NCI-H82 treated with DMSO at 0.1 percent for 48 hours (cell line): ENCODE measurements around the gene C15orf40.

Experiments
- DNase-seq: peaks from one replicate; lab custom pipeline; 2025; ENCODE audit not compliant: unreplicated experiment; lab: John Stamatoyannopoulos, UW

Gene C15orf40

DNA sequence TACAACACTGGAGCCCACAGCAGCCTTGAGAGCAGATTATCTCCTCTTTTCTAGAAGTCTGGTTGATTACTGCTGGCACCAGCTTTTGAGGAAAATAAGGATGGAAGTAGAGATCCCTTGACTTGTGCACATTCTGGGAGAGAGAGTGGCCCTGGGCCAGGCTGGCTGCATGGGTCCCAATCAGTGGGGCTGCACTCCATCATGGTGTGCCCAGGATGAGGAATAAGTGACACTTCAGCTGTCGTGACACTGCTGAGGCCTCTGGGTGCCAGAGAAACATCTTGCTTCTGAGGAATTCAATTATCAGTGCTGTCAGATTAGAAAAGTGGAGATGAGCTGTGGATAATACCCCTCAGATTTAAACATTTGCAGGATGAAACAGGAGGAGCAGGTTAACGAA is 16.4 kb downstream of the C15orf40 start:
- DNase-seq: peak; percentile 86

DNA sequence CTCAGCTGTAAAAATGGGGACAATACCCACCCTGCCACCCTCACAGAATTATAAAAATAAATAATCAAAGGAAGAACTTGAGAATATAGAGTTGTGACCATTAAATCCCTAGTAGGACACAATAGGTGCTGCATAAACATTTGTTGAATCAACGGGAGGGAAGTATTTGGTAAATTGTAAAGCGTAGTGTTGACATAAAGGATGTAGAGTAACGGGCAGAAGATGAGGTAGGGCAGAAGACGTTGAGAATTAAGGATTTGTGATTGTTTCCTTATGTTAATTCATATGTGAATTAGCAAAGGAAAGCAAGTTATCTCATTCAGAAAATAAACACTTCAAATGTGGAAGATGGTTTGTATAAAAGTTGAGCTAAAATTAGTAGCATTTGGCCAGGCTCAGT is 18.3 kb downstream of the C15orf40 start:
- DNase-seq: no peak

DNA sequence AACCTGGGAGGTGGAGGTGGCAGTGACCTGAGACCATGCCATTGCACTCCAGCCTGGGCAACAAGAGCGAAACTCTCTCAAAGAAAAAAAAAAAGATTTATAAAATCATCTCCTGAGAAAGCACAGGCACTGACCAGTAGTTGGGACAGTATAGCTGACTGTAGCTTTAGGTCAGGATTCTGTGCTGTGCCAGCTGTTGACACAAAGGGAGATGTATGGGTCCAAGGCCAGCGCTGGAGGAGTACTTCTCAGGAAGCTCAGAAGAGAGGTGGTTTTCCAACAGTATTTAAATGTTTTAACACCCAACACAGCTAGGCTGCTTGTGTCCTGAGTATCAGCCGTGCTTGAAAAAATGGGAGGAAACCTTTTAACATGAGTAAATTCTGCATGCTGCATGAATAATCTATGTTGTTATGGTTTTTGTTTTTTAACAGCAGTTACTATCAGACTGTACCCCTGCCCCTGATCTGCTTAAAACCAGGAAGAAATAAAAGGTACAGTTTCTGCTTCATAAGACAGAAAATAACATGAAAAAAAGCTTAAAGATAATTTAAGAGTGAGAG is 18.9 kb downstream of the C15orf40 start:
- DNase-seq: no peak

DNA sequence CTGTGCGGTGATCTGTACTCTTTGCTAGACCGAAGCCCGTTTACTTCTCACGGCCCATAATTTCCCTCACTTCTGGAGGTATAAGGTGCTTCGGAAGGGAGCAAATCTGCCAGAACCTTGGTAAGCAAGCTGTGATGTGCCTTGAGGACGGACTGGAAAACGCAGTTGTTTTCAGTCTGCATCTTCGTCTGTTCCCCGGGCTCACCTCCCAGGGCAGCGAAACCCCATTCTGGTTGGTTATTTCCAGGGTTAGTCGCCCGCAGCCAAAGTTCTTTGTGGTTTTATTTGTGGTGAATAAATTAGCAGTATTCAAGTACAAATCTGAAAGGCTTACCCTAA is 25.0 kb downstream of the C15orf40 start:
- no peak for DNase-seq

DNA sequence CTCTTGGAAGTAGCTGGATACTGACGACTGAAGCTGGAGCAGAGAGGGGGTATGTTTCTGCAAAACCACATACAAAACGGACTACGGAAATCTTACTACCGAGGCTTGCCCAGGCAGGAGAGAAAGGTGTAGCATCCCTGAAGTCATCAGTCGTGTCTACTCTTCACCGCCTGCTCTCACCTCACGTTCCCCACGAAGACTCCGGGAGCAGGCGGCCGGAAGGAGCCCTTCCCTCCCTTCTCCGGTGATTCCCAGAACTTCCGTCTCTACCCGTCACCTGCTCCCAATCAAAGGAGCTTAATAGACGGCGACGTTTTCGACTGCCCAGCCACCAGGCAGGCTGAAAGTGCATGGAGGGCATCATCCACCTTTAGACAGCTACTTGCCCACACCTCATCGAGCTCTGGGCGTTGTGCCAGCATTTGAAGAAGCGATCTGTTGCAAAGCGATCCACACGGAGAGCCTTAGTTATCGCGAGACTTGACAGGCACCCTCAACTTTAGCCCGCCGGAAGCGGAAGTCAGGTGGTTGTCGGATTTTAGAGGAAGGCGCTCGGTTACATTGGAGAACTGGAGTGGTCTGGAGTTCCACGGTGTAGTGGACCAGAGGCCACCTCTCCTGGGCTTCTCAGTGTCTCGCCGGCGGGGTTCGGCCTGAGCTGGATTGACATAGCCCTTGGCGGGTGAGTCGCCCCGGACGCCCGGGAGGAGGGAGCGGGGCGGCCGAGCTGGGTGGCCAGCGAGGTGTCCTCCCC is 25.6 kb downstream of the C15orf40 start, which contains the start of gene RAMAC:
Gene RAMAC (plus strand): TSS at position 523 of the 754 bp plus-strand sequence. CDS start 2,809 bp downstream, outside the sequence.
- DNase-seq: peak; percentile 88

DNA sequence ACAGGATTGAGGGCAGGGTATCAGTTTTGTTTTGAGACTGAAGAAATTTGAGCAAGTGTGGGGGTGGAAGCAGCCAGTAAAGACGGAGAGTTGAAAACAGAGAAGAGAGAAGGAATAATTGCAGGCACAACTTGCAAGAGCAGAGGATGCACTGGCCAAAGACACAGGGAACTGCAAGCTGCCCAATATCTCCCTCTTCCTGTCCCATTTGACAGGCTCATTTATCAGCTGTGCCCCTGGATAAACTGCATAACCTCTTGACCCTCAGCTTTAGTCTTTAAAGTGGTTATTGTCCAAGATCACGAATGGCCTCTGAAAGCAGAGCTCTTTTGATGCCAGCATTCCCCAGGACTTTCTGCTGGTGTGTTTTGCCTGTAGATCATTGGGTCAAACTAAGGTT is 30.5 kb downstream of the C15orf40 start:
- DNase-seq: no peak

DNA sequence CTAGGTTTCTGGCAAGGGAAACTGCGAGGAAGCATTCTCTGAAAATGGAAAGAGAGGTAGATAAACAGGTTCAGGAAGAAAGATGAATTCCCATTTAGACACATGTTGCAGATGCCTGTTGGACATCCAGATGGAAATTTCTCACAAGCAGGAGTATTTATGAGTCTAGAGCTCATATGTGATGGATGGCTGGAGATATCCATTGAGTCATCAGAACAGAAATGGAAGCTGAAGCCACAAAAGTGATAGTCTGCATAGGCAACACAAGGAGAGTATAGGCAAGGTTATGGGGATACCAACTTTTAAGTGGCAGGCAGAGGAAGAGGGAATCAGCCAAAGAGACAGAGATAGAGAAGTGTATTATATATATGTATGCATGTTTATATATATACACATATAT is 31.7 kb downstream of the C15orf40 start:
- DNase-seq: no peak

DNA sequence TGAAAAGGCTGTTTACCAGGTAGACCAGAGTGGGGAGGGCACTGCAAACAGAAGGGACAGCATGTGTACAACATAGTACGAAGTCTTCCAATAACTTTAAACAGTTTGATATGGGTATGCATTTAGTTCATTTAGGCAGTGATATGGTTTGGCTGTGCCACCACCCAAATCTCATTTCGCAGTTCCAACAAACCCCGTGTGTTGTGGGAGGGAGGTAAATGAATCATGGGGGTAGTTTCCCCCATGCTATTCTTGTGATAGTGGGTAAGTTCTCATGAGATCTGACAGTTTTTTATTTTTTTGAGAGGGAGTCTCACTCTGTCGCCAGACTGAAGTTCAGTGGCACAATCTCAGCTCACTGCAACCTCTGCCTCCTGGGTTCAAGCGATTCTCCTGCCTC is 33.0 kb downstream of the C15orf40 start:
- DNase-seq: no peak

DNA sequence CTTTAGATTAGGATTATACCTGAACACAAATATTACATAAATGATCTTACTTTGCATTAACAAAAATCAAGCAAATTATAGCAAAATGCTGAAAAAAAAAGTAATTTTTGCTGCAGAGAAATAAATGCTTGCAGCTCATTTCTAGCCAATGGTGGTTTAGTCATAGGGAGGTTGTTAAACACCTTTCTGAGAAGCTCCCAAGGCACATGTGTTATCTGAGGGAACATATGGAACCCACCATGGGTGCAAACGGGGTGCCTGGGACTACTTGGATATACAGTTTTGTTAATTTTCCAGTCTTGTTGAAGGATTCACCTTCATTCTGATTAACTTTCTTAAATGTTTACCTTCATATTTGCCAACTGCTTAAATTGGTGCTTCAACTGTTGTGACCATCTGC is 34.4 kb downstream of the C15orf40 start:
- no peak for DNase-seq

DNA sequence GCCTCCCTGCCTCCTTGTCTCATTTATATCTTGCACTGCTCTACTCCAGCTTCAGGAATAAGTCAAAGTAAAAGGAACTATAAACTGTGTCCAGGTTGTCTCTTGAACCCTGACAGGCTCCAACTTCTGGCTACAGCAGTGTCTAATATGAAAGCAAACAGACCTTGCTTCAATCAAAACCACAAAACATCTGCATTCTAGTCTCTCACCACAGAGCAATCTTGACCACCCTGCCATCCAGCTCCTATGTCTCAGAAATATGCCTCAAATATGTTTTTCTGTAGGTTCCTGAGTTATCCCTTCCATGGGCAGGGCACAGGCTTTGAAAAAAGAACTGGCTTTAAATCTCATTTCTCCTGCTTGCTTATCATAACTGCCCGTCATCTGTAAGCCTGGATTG is 38.4 kb downstream of the C15orf40 start:
- DNase-seq: no peak

DNA sequence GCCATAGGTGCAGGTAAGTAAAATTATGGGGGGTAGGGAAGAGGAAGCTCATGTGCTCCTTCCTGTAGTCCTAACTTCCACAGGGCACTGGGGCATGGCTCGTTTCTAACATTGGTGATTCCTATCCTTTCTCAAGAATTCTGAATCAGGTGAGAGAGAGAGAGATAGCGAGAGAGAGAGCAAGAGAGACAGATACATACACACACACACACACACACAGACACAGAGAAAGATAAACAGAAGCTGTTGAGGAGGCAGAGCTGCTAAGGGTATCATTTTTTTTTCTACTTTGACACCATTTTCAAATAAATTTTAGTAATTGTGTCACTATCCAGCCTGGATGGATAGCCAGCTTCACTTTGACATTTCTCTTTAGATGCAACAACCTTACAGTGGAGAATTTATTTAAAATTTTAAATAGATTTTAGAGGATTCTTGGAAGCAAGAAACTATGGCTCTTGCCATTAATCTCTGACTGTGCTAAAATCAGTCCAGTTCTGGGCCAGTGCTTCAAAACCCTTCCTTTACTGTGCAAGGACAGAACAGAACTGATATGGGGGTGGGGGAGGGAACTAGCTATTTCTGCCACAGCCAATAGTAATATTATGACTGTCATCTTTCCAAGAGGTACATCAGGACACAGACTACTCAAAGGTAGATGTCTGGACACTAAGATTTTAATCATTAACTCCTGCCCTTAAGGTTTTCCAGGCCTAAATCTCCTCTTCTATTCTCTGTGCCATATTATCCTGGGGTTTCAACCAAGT is 40.0 kb downstream of the C15orf40 start:
- no peak for DNase-seq

DNA sequence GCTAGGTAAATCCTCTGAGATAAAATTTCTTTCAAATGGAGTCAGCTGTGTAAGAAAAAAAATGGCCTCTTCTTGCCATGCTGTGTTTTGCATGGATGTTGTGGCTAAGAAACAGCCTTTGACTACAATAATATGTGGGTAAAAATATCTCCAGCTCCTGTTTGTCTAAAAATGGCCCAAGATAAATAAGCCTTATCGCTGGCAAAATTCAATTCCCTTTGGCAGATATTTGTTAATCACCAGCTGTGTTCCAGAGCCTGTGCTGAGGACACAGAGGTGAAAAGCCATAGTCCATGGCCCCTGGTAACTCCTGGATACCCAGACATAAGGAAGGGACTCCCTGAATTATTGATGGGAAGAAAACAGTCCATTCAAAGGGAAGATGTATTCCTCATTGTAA is 40.7 kb downstream of the C15orf40 start:
- DNase-seq: no peak

DNA sequence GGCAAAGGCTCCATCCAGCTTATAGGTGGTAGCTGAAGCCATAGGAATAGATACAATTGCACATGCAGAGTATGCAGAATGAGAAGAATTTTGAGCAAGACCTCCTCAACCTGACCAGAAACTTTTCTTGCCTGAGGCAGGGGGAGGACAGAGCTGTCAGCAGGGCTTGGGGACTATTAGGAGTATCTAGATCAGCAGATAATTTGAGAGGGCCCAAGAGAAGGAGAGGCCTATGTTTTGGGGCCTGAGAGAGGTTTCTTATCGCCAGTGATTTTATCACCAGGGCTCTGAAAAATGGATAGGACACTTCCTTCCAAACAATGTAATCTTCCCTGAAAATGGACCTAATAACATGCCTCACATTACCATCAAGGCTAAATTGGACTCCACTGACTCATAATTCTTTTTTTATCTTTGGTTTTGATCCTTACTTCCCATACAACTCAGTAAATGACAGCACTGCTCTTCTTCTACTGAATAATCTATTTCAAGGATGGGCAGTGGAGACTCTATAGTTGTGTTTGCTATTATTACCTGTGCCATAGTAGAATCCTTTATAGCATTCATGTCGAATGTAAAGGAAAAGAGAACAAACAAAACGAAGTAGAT is 41.3 kb downstream of the C15orf40 start:
- no peak for DNase-seq

DNA sequence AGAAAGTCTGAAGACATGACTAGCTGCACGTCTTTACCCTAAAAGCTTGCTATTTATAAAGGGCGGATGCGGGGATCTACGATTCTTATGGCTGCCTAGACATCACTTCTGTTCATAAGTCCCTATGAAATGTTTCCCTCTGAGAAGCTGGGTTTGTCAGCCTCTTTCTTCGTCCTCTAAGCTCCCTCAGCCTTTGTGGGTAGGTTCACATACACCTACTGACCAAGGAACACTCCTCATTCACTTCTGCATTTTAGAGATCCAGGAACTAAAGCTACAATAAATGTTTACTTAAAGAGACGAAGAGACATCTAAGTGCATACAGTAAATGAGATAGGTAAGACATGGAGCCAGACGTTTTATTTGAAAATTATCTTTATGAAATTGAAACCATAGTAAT is 42.1 kb downstream of the C15orf40 start:
- no peak for DNase-seq

DNA sequence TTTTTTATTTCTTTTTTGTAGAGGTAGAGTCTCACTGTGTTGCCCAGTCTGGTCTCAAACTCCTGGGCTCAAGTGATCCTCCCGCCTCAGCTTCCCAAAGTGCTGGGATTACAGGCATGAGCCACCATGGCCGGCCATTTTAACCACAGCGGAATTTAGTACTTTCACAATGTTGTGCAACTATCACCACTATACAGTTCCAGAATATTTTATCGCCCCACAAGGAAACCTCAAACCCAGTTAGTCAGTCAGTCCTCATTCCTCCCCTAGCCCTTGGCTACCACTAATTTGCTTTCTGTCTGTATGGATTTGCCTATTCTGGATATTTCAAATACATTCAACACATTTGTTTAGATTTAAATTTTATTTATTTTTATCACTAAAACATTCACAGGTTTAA is 43.4 kb downstream of the C15orf40 start:
- no peak for DNase-seq

DNA sequence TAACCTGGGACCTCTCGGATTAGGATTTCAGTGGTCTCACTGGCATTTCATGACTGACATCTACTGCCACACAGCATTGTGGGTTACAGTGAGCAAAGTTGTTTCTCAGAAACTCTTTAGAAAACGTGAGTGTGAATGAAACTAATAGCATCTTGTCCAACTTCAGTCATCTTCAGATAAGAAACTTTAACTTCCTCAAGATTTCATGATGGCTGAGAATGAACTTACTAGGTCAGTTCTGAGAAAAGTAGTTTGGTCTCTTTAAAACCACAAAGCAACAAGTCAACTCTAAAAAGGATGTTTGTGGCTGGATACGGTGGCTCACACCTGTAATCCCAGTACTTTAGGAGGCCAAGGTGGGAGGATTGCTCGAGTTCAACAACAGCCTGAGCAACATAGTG is 44.8 kb downstream of the C15orf40 start:
- no peak for DNase-seq

DNA sequence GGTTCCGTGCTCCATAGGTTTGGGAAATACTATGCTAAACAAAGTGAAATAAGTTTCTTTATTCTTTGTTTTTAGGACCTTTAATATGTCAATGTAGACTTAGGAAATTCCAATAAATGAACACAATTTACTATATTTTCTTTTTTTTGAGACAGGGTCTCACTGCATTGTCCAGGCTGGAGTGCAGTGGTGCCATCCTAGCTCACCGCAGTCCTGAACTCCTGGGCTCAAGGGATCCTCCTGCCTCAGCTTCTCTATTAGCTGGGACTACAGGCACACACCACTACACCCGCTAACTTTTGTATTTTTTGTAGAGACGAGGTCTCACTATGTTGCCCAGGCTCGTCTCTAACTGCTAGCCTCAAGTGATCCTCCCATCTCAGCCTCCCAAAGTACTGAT is 46.5 kb downstream of the C15orf40 start:
- no peak for DNase-seq

DNA sequence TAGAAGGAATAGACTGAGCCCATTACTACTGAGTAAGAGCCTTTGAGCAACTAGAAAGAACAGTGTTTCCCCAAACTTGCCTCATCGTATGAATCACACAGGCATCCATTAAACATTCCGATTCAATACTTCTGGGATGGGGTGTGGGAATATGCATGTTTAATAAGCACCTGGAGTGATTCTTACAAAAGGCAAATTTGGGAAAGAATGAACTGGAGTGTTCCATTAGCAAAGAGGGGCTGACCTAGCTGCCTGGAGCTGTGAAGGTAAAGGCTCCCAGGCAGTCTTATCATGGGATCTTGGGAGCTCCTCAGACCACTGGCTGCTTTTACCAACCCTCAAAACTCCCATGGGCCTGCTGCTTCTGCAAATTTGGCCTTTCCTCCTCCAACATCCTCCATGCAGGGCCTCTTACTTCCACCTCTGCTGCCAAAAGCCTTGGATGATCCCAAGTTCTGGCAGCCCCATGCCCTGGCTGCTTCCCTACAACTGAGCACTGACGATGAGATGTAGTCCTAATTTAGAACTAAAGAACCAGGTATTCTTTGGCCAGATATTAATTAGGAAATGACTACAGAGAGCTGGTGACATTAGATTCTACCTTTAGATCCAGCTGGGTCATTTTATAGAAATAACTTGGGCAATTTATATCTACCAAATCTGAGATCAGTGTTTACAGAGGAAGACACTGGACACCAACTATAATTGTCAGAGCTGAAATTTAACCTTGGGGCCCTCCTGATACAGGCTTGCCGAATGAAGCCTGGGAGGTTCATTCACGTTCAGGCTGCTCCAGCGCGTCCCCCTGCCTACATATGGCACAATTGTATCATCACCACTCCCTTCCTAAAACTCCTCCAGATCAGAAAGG is 47.7 kb downstream of the C15orf40 start:
- DNase-seq: no peak

DNA sequence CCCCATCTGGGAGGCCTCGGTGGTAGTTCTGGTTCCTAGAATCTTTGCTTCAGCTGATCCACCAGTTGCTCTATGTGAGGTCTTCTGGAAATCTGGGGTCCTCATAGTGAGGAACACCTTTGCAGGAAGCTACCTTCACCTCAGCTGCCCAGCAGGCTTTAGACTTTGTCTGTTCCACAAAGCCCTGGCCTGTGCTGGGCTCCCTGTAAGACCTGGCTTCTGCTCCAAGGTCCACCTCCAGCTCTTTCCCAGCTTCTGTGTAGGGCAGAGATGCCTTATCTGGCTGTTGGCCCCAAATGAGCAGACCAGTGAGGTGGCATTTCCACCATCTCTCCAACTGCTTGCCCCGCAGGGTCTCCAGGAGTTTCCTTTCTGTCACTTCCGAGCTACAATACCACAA is 50.7 kb downstream of the C15orf40 start:
- no peak for DNase-seq

DNA sequence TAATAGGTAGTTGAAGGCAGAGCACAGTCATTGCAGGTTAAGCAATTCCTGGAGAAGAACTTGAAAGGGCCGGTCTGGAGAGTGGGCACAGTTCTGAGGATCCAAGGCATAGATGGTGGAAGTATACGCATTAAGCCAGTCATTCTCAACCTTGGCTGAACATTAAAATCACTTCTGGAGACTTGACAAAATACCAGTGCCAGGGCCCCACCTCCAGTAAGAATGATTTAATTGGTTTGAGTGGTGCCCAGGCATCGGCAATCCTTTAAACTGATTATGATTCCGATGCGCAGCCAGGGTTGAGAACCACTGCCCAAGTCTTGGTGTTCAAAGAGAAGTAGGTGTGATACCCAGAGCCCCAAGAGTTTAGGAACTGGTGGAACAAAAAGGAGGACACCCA is 52.0 kb downstream of the C15orf40 start:
- no peak for DNase-seq

DNA sequence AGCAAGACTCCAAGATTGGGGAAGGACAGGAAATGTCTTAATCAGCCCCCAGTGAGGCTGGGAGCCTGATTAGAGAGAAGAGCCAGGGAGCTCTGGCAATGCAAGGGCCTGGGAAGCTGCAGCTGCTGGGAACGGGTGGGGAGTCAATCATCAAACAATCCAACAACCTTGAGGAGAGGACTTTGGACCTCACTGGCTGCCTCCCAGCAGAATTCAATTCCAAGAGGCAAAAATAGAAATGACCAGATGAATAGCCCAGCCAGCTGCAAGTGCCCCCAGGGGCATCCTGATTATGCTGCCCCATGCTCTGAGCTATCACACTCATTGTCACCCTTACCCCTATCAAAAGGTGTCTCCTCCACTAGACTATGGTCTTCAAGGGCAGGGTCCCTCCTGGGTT is 52.8 kb downstream of the C15orf40 start:
- DNase-seq: no peak
